Inflammatory macrophage treated with lipopolysaccharide for 1 hour (primary cell): ENCODE data around the gene SLC5A12.
"Not testable (repeated sequence)": the region's sequence is repeated elsewhere in the genome, so short reads cannot be mapped to it uniquely, and the experiment has no call there.

Source experiments
- DNase-seq, 2 donors: peaks; one replicate each; pipeline ENCODE4 v3.0.0-alpha.2; 2020 to 2022

SLC5A12 gene

GRCh38 chr11:26649884-26650283 is 72.0 kb downstream of the SLC5A12 start:
- DNase-seq = peak; percentile 22 to 63

DNA sequence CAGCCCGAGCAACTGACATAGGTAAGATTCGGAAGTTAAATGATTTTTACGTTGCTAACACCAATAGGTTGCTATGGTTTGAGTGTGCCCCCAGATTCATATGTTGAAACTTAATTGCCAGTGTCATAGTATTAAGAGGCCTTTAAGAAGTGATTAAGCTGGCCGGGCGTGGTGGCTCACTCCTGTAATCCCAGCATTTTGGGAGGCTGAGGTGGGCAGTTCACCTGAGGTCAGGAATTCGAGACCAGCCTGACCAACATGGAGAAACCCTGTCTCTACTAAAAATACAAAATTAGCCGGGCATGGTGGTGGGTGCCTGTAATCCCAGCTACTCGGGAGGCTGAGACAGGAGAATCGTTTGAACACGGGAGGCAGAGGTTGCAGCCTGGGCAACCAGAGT is 78.5 kb downstream of the SLC5A12 start:
- not testable (repeated sequence) for DNase-seq

- DNase-seq = peak in 1 of 2 donors; percentile 1
Observed at GRCh38 chr11:26632691-26633159, 89.1 kb downstream of the SLC5A12 start.

GRCh38 chr11:26626346-26626745 is 95.5 kb downstream of the SLC5A12 start:
- DNase-seq = no peak

GRCh38 chr11:26623076-26623659 is 98.7 kb downstream of the SLC5A12 start:
- no peak for DNase-seq

DNA sequence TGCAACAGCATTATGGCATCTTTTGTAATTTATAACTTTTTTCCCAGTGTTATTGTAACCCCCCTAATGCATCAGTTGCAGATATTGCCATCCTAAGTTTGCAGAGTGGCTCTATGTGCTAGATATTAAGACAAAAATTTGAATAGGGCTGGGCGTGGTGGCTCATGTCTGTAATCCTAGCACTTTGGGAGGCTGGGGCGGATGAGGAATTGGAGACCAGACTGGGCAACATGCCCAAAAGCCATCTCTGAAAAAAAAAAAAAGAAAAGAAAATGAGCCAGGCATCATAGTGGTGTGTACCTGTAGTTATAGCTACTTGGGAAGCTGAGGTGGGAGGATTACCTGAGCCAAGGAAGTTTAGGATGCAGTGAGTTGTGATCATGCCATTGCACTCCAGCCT is 99.7 kb downstream of the SLC5A12 start:
- no peak for DNase-seq

DNA sequence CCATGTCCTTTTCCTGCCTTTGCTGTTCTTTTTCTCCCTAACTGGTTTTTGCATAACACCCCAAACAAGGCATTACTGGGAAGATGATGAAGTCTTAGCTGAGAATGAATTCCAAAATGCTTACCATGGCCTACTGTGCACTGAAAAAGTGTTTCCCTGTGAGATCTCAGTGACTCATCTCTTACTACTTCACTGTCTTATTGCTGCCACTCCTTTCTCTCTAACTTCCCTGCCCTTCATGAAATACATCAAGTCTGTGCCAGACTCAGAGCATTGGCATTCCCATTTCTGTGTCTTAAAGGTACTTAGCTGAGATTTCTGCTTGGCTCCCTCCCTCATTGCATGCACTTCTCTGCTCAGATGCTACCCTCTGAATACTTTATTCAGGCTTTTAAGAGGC is 100.7 kb downstream of the SLC5A12 start:
- DNase-seq = no peak

- no peak for DNase-seq
Observed at GRCh38 chr11:26620282-26621045, 101.4 kb downstream of the SLC5A12 start.

- DNase-seq = no peak
Observed at GRCh38 chr11:26618441-26618840, 103.4 kb downstream of the SLC5A12 start.
